ENCODE results near the gene TLR3. TPM values are rescaled to one million over a fixed set of nuclear protein-coding genes. Genes with fewer than 3 reads are reported as not detected.

Gene TLR3
- total RNA-seq, 1 experiment from 2014 or later = 7.7 TPM

DNA sequence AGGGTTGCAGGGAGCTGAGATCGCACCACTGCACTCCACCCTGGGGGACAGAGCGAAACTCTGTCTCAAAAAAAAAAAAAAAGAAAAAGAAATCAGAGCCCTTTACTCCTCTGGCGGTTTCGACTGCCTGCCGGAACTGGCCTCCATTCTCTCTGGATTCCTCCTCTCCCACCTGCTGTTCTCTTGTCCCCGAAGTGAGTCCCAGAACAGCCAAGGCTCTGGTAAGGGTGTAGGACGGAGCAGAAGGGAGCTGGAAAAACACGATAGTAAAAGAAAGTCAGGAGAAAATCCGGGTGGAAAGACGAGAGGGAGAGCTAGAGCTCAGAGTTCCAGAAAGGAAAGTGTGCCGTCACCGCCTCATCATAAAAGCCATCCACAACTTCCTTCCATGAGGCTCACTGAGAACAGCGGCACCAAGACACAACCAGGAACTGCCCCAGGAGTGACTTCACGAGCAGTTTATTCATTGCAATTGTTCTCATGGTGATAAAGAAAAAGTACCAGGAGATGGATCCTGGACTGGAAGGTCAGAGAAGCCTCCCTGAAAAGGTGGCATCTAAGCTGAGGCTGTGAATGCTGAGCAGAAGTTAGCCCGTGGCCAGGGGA, 12.3 kb downstream of the TLR3 start:
- Histone ChIP-seq H3K9me3 (no peaks in the 10 kb centered on the region), H3K36me3 (no peaks in the 10 kb centered on the region), H3K27me3 (no peaks in the 10 kb centered on the region), H3K4me3 (no peak overlapping the region)
- DNase-seq = no peak

DNA sequence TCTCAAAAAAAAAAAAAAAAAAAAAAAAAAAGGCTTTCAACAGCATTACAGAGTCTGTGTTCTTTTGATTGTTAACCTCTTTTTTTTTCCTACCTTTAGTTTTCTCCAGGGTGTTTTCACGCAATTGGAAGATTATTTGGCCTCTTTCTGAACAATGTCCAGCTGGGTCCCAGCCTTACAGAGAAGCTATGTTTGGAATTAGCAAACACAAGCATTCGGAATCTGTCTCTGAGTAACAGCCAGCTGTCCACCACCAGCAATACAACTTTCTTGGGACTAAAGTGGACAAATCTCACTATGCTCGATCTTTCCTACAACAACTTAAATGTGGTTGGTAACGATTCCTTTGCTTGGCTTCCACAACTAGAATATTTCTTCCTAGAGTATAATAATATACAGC, 13.3 kb downstream of the TLR3 start:
- H3K9me3 ChIP-seq = no peaks in the 10 kb centered on the region
- DNase-seq = no peak
- H3K27me3 ChIP-seq = no peaks in the 10 kb centered on the region
- H3K36me3 ChIP-seq = no peaks in the 10 kb centered on the region
- H3K4me3 ChIP-seq = no peak overlapping the region

DNA sequence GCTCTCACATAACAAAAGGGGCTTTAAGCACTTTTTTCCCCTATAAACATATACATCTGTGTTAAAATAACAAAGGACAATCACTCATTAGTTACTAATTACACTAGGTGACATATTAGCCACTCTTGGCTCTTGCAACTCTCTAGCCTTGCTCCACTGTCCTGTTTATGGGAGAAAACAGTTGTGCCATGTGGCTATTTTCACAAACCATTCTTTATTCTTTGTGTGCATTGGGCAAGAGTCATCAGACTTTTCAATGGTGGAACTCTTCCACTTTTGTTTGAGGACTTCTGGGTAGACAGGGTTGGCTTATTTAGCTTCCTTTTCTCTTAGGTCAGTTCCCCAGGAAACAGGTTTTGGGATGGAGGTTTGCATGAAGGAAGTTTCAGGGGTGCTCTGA, 19.6 kb downstream of the TLR3 start:
- no peaks in the 10 kb centered on the region for H3K27me3 ChIP-seq
- DNase-seq = no peak
- H3K4me3 ChIP-seq = no peak overlapping the region
- H3K36me3 ChIP-seq = no peaks in the 10 kb centered on the region
- peaks cover 9% of the 10 kb centered on the region for H3K9me3 ChIP-seq

DNA sequence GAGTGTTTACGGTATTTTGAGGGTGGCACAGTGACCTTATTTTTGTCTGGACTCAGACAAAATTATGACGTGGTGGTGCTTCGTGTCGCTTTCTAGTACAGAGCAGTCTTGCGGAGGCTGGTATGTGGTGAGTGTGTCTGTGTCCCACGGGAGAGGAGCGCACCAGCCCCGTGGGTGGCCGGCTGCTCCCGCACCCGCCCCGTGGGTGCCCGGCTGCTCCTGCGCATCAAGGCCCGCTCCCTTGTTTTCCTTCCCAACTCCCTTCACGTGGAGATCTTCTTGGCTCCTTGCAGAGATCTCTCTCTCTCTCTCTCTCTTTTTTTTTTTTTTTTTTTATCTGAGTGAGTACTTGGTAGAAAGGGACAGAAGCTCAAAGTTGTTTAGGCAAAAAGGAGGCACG, 23.3 kb downstream of the TLR3 start:
- no peak for DNase-seq
- Histone ChIP-seq H3K4me3 (no peak overlapping the region), H3K36me3 (no peaks in the 10 kb centered on the region), H3K9me3 (peaks cover 9% of the 10 kb centered on the region), H3K27me3 (no peaks in the 10 kb centered on the region; the same call in 1 of the 2 replicates)

DNA sequence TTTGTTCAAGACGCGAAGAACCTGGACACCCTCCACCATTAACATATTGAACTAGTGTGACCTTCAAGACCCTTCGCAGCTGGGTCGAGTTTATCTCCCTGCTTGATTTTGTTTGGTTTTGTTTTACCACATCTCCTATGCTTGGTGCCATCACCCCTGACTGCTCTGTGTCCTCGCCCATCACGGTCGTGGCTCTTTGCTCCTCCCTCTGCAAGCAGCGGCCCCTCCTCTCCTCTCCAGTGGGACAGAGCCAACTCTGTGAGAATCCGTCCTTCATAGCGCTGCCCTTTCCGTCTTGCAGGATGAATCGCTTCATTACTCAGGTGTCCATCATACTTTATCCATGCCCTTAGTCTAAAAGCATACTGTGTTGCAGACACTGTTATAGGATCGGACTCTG, 26.4 kb downstream of the TLR3 start:
- H3K36me3 ChIP-seq = no peaks in the 10 kb centered on the region
- no peaks in the 10 kb centered on the region; the same call in 1 of the 2 replicates for H3K27me3 ChIP-seq
- peaks cover 8% of the 10 kb centered on the region; the same call in 1 of the 2 replicates for H3K9me3 ChIP-seq
- DNase-seq = no peak
- no peak overlapping the region for H3K4me3 ChIP-seq

DNA sequence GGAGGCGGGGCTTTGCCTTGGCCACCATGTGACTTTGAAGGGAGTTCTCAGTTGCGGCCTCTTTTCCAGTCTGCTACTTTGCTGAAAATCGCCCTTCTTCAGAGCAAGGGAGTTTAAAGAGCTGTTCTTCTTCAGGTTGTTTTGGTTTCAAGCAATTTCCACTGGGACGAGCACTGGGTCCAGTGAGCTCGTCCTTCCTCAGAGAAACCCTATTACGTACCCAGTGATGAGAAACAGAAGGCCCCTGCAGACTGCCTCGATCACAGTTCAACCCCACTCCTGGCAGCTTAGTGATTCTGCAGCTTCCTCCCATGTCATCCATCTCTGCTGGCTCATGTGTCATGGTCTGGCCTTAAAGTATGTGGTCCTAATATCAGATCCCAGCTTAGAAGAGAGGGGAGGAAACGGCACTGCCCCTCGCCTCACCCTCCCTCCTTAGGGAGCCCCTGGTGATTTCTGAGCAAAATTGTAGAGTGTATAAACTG, 27.8 kb downstream of the TLR3 start:
- H3K36me3 ChIP-seq = no peaks in the 10 kb centered on the region
- H3K9me3 ChIP-seq = no peaks in the 10 kb centered on the region; the same call in 1 of the 2 replicates
- DNase-seq = no peak
- H3K27me3 ChIP-seq = no peaks in the 10 kb centered on the region; the same call in 1 of the 2 replicates
- H3K4me3 ChIP-seq = no peak overlapping the region

DNA sequence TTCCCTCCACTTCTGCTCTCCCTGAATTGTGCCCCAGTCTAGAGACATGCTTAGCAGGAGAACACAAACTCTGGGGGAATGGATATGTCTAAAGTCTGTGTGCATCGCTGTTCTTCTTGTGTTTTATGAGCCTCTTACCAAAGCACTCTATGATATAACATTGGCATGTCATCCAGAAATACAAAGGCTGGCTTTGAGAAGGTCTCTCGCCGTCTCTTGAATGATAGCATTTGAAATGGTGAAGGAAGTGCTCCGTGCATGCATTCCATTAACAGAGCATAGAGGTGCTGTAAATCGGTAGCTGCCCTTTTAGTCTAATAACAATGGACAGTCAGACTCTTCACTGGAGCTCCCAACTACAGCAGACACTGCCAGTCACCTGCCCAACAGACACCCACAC, 28.4 kb downstream of the TLR3 start:
- no peak overlapping the region for H3K4me3 ChIP-seq
- no peaks in the 10 kb centered on the region; the same call in 1 of the 2 replicates for H3K27me3 ChIP-seq
- H3K36me3 ChIP-seq = no peaks in the 10 kb centered on the region
- DNase-seq = no peak
- H3K9me3 ChIP-seq = no peaks in the 10 kb centered on the region

DNA sequence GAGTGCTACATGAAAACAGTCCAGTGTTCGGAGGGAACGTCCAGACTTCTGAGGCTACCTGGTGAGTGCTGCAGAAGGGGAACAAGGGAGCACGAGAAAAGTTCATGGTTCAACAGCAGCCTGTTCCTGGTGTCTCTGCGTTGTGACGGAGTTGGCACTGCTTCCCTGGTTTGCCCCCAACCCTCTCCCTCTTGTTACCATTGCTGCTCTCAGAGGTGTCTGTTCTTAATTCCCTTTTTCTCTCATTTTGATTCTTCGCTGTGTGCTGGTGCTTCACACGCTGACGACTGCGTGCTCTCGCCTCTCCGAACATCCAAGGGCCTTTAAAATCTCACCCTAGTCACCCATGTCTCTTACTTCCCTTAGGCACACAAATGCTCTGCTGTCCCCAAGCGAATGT, 34.0 kb downstream of the TLR3 start:
- no peaks in the 10 kb centered on the region for H3K9me3 ChIP-seq
- H3K4me3 ChIP-seq = no peak overlapping the region
- DNase-seq = no peak
- no peaks in the 10 kb centered on the region for H3K36me3 ChIP-seq
- no peaks in the 10 kb centered on the region for H3K27me3 ChIP-seq

DNA sequence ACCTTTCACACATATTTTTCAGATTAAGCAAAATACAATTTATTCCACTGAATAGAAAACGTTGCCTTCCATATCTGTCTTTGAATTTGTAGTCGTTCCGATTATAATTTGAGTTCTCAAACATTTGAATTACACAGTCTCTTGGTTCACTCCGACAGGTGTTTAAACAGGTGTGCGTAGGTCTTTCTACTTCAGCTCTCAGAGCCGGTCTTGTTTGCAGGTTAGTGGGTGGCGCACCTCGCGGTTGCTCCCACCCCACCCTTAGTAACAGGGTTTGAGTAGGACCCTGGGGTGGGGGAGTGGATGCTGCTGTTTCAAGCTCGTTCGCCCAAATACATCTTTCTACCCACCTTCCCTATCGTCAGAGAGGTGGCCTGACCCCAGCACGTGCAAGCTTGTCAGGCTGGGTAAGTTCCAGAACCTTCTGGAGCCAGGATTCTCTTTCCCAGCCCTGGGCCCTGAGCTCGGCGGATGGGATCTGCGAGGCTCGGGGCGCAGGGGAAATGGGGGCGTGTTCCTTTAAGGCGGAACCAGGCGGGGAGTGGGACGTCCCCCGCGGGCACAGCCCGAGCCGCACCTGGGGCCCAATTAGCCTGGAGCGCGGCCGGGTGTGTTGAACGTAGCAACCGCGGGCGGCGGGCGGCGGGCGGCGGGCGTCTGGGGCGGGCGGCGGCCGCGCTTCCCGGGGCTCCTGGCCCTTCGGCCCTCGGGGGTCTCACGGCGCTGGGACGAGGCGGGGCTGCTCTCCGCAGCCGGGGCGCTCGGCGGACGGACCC, 35.3 kb downstream of the TLR3 start, which contains the start of gene FAM149A:
TSS of gene FAM149A (plus strand) at position 591 of the 776 bp plus-strand sequence.
- no peaks in the 10 kb centered on the region for H3K36me3 ChIP-seq
- peak within 1 kb of the TSS; percentile 46 for H3K4me3 ChIP-seq
- DNase-seq = peak; percentile 59
- no peaks in the 10 kb centered on the region for H3K9me3 ChIP-seq
- no peaks in the 10 kb centered on the region for H3K27me3 ChIP-seq

DNA sequence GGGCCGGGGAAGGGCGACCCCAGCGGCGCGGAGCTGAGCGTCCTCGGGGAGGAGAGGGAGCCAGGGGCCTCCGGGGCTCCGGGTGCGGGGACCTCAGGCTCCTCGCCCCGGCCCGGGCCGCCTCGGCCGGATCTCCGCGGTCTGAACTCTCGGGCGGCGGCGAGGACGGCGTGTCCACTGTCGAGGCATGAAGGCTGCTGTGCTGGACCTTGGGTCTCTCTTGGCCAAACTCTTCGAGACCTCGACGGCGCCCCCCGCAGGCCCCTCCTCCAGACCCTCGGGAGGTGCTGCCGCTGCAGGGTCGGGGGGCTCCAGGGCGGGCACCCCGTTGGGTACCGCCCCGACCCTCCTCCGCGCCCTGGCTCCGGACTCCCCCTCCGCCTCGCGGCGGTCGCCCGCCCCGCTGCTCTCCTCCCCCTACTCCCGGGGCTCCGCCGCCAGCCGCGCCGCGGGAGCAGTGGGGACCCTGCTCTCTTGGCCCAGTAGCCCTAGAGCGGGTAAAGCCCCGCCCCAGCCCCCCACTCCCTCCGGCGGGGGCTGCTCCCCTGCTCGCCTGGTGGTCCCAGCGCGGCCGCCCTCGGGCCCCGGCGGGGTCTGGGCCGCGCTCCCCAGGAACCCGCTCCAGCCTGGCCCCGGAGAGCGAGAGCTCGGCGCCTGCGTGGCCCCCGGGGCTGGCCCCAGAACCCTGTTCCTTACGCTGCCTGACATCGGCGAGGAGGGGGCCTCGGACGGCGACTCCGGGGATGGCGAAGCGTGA, 36.1 kb downstream of the TLR3 start:
- H3K27me3 ChIP-seq = no peaks in the 10 kb centered on the region
- DNase-seq = peak; percentile 35
- peak overlapping the region; percentile 46 for H3K4me3 ChIP-seq
- no peaks in the 10 kb centered on the region for H3K36me3 ChIP-seq
- no peaks in the 10 kb centered on the region for H3K9me3 ChIP-seq

DNA sequence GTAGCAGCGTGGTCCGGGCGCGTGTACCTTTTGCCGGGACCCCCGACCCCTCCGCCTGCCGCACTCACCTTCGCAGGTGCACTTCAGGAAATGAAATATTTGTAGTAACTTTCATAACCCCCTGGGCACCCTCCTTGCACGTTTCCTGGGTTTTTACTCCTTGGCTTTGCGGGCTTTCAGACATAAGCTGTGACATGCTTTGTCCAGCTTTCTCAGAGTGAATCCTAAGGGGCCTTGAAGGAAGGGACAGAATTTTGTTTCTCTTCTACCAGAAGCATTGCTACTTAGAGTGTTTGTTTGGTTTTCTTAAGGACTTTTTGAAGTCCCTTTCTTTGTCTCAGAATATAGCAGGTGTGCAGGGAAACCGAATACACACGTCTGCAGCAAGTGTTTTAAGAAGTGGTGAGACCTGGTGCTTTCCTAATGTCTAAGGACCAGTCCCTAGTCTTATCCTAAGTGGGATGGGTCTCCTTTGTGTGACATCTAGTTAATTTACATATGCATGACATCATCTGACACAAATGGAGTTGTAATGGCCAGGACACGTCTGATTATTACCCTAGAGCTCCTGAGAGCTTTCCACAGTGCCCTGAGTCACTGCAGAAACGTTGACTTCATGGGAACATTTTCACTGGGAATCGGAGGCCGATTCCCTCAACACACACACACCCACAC, 36.8 kb downstream of the TLR3 start:
- peak; percentile 28 for DNase-seq
- Histone ChIP-seq H3K4me3 (peak overlapping the region; percentile 46), H3K36me3 (no peaks in the 10 kb centered on the region), H3K27me3 (no peaks in the 10 kb centered on the region), H3K9me3 (no peaks in the 10 kb centered on the region)

DNA sequence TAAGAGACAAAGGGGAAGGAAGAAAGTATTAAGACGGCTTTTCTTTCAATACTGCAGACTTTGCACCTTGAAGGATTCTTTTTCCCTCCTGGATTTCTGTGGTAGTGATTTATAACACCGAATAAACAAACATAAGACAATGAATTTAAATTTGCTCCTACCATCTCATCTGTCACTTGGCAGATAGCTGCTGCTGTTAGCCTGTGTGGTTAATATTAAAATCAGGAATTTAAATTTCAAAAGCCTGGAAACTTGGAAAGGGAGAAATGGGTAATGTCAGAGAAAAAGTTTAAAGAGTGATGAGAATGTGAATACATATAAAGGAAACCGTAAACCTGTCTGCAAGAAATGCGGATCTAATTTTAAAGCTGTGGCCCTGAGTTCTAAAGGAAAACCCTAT, 39.0 kb downstream of the TLR3 start:
- Histone ChIP-seq H3K9me3 (no peaks in the 10 kb centered on the region), H3K27me3 (no peaks in the 10 kb centered on the region), H3K4me3 (no peak overlapping the region), H3K36me3 (no peaks in the 10 kb centered on the region)
- no peak for DNase-seq

DNA sequence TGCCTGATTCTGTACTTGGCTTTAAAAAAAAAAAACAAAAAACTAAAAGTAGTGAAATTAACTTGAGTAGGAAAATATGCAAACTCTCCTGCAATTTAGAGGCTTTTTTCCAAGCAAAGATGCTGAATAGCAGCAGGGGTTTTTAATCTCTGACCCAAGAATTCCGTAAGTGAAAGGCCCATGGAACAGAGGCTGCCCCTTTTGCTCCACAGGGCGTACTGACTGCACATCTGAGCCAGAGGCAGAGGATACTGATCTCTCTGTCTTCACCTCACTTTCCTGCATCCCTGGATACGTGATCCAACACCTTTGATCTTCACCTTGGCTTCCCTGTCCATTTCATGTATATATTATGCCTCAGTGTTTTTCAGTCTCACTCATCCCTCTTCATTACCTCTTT, 39.4 kb downstream of the TLR3 start:
- no peaks in the 10 kb centered on the region for H3K9me3 ChIP-seq
- no peak overlapping the region for H3K4me3 ChIP-seq
- no peaks in the 10 kb centered on the region for H3K27me3 ChIP-seq
- no peak for DNase-seq
- no peaks in the 10 kb centered on the region for H3K36me3 ChIP-seq

DNA sequence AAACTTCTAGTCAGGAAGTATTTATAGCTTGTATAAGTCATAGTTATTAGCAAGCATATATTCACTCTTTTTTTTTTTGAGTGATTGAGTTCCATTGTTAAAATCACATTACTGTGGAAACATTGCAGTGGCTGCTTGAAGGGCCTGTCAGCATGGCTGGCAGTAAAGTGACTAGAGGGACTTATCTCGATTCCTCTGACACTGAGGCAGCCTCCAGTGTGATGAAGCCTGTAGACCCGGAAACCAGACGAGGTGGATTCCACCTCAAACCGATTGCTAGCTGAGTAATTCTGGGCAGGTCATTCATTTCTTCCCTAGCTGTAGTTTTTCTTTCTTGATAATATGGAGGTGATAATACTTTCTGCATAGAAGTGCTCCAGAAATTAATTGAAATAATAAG, 40.3 kb downstream of the TLR3 start:
- H3K27me3 ChIP-seq = no peaks in the 10 kb centered on the region
- DNase-seq = no peak
- H3K4me3 ChIP-seq = no peak overlapping the region
- no peaks in the 10 kb centered on the region for H3K36me3 ChIP-seq
- no peaks in the 10 kb centered on the region for H3K9me3 ChIP-seq

DNA sequence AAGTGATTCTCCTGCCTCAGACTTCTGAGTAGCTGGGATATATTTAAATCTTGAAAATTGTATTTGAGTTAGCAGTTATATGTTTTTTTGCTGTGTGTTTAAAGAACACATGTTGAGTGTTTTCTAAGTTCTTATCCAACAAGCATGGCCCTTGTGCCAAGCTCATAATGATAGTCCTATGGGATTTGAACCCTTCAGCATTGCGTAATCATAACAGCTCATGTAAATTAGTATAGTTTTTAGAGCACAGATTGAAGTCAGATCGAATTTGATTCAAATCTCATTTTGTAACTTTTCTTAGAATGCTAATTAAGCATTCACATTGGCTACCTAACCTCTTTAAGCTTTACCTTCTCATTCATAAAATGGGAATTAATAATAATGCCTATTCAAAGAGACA, 47.7 kb downstream of the TLR3 start:
- DNase-seq = no peak
- no peak overlapping the region for H3K4me3 ChIP-seq
- no peaks in the 10 kb centered on the region for H3K36me3 ChIP-seq
- no peaks in the 10 kb centered on the region for H3K9me3 ChIP-seq
- H3K27me3 ChIP-seq = no peaks in the 10 kb centered on the region

DNA sequence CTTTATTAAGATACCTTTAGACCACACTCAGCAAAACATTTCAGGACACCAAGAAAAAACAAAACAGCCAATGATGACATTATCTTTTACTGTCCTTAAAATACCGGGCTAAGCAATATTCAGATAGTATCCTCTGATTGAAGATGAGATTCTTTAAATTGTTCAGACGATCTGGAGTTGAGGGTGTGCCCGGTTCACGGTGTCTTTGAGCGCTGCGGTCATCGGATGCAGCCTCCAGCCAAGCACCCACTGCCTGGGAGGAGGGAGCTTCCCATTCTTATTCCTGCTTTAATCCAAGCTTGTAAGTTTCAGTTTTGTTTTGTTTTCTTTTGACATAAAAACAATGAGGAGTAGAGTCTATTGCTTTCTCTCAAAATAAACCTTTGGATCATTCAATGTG, 49.6 kb downstream of the TLR3 start:
- Histone ChIP-seq H3K4me3 (peak overlapping the region; percentile 25), H3K27me3 (no peaks in the 10 kb centered on the region), H3K36me3 (no peaks in the 10 kb centered on the region), H3K9me3 (no peaks in the 10 kb centered on the region)
- DNase-seq = peak; percentile 22

DNA sequence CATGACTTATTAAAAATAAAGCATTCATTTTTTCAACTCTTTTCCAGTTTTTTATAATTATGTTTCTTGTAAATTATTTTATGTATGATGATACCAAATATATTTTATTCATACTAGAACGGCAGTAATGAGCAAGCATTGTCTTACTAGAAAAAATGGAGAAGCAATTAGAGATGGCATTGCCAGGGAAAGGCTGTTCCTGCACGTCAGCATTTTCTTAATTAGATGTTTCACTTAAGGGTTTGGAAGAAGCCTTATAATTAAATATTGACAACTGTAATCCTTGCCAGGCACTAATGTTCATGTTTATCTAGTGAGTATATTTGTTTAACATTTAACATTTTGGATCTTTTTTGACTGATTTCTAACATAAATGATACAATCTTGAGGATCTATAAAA, 52.1 kb downstream of the TLR3 start:
- Histone ChIP-seq H3K36me3 (no peaks in the 10 kb centered on the region), H3K4me3 (no peak overlapping the region), H3K9me3 (no peaks in the 10 kb centered on the region), H3K27me3 (no peaks in the 10 kb centered on the region)
- no peak for DNase-seq

All from MG63 (cell line).